Chondrocyte (in vitro differentiated cells): ENCODE measurements around the gene GRM8. TPM values are rescaled to one million over a fixed set of nuclear protein-coding genes. Genes with fewer than 3 reads are reported as not detected.
"Not testable (repeated sequence)": the region's sequence is repeated elsewhere in the genome, so short reads cannot be mapped to it uniquely, and the experiment has no call there.

ENCODE experiments used
- DNase-seq: peaks from one replicate; pipeline ENCODE4 v3.0.0; 2021; ENCODE audit warnings: mixed read lengths, low spot score
- H3K27ac Mint-ChIP-seq: one replicate; pipeline ENCODE4 v1.8.0; 2021; ENCODE audit warnings: mild to moderate bottlenecking, moderate library complexity, mixed read lengths; ENCODE audit not compliant: unreplicated experiment
- H3K27me3 Mint-ChIP-seq: 2 replicates; pipeline ENCODE4 v1.8.0; 2021; ENCODE audit warnings: low read depth, mixed read lengths
- H3K36me3 Mint-ChIP-seq: 2 replicates; pipeline ENCODE4 v1.8.0; 2021; ENCODE audit warnings: low read depth, mixed read lengths
- H3K4me1 Mint-ChIP-seq: 2 replicates; pipeline ENCODE4 v1.8.0; 2021; ENCODE audit warnings: low read depth, mild to moderate bottlenecking, mixed read lengths
- H3K4me3 Mint-ChIP-seq: one replicate; pipeline ENCODE4 v1.8.0; 2021; ENCODE audit warnings: mild to moderate bottlenecking, moderate library complexity, mixed read lengths; ENCODE audit not compliant: unreplicated experiment
- H3K9me3 Mint-ChIP-seq: 2 replicates; pipeline ENCODE4 v1.8.0; 2021; ENCODE audit warnings: low read depth, mixed read lengths
- total RNA-seq: library from RNA; stranded (reverse); gene quantifications from 3 replicates; pipeline ENCODE4 v1.2.1, GENCODE V29; 2021
- TF ChIP-seq, protein P1 (sequence below): fragments of 200-600 bp; sonication (generic); IDR thresholded peaks from 2 replicates; pipeline ENCODE4 v1.5.0; 2021; ENCODE audit warnings: antibody characterized with exemption, mild to moderate bottlenecking, moderate library complexity

Gene GRM8
- total RNA-seq, 1 donor from 2014 or later = not detected

DNA sequence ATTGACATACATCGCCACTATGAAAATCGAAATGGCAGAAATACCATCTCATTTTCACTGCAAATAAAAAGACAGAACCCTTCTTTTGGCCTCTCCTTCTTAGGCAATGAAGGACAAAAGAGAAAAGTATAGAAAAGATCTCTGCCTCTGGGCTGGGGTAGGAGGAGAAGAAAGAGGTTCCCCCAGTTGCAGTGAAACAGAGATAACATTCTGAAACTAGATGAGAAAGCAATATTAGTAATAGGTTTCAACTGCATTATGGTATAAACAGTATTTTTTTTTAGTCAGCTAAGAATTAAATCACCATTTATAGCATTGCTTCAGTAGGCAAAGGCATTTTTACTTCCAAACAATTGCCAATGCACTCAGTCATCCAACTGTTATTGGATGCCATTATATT, 347.5 kb downstream of the GRM8 start:
- not testable (repeated sequence) for H3K27ac Mint-ChIP-seq, H3K4me3 Mint-ChIP-seq, H3K36me3 Mint-ChIP-seq

DNA sequence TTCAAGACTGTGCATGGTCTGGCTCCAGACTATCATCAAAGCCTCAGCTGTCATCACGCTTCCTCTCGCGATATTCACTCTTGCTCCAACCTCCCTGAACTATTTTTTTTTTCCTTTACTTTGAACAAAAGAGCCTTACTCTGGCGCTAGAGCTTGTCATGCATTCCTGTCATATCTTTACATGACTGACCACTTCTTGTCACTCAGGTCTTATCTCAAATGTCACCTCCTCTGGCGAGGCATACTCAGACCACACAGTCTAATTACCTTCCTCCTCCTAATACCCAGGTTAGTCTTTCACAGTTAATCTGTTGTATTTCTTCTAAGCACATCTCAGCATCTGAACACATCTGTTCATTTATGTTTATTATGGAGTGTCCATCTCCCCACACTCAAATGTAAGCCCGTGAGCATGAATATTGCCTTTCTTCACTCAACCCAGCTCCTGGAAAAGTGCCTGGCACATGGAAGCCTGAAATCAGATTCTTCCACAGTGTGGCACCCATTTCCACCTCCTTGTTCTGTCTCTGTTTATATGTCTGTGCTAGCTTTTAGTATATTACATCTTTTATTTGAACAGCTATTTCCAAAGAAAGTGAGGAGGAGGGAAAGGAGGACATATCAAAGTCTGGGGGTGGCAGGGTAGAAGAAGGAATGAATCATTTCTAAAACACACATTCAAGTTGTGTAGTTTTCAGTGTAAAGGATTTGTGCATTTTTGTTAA, 351.5 kb downstream of the GRM8 start:
- H3K4me1 Mint-ChIP-seq, H3K27ac Mint-ChIP-seq, DNase-seq, H3K4me3 Mint-ChIP-seq, H3K36me3 Mint-ChIP-seq, H3K9me3 Mint-ChIP-seq: not testable (repeated sequence)
- H3K27me3 Mint-ChIP-seq = peaks cover 35% of the 10 kb centered on the region

More for the DNA sequence above, 347.5 kb downstream of the GRM8 start:
- H3K9me3 Mint-ChIP-seq, H3K4me1 Mint-ChIP-seq, DNase-seq: not testable (repeated sequence)
- H3K27me3 Mint-ChIP-seq = peaks cover 22% of the 10 kb centered on the region

DNA sequence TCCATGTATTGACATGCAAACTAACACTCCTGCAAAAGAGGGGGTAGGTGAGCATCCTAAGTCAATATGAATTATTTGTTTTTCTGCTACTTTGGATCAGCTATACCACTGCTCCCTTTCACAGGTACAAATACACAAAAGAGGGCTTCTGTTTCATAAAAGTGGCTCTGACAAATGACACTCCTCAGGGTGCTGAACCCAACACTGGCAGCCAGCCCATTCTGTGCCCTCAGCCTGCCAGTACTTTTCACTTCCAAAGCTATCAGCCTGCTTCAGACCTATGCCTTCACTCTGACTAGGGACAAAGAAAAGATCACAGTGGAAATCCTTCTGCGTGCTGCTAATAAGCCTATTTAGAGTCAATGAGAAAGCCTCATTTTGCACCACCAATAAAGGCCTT, 364.8 kb downstream of the GRM8 start:
- not testable (repeated sequence) for H3K9me3 Mint-ChIP-seq, H3K4me3 Mint-ChIP-seq, H3K4me1 Mint-ChIP-seq, H3K27me3 Mint-ChIP-seq, DNase-seq, H3K36me3 Mint-ChIP-seq, H3K27ac Mint-ChIP-seq

DNA sequence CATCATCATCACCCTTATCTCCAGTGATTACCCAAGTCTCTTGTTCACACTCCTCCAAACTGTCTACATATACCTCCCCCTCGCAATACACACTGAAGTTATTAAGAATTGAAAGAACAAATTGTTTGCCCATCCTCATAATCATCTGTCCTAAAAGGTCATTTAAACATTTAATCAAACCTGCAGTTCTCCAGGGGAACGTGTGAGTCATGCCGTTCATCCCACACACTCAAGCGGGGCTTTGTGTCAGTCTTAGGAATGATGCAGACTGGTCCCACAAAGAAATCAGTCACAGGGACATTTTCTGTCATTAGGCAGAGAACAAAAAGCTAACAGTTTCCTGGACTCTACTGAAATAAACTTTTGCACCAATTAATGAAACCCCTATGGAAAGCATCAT, 365.2 kb downstream of the GRM8 start:
- not testable (repeated sequence) for H3K4me1 Mint-ChIP-seq, H3K27me3 Mint-ChIP-seq, DNase-seq, H3K27ac Mint-ChIP-seq, H3K9me3 Mint-ChIP-seq, H3K36me3 Mint-ChIP-seq, H3K4me3 Mint-ChIP-seq

DNA sequence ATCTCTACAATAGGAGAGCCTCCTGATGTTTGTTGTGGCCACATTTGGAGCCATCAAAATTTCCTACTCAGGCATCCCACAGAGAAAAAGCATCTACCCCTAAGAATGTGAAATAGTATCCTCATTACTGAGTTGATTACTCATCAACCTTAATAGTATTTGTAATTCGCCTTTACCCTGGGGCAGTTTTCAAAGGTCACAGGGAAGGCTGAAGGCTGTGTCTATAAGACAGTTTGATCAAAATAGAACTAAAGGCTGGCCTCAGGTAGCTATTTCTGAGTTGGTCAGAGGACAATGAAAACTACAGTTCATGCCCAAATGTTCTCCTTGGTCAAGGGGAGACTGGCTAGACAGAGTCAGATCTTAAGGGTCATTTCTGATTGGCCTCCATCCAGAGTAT, 370.0 kb downstream of the GRM8 start:
- not testable (repeated sequence) for H3K9me3 Mint-ChIP-seq, H3K4me3 Mint-ChIP-seq, H3K27ac Mint-ChIP-seq, H3K27me3 Mint-ChIP-seq, H3K4me1 Mint-ChIP-seq, DNase-seq, H3K36me3 Mint-ChIP-seq

DNA sequence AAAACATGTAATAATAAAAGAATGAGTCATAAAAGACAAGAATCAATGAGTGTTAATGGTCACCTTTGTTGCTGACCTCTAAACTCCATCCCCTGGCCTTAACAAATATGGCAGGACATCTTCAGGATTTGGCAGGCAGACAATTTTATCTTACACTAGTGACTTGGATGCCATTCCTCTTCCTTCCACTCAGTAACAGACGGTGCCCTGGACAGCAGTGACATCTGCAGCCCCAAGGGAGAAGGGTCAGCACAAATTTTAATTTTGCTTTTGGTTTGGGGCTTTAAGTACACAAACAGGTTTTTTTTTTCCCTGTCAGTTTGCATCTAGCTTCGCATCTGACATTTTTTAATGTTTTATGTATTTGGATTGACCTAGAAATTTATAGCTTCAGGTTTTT, 370.8 kb downstream of the GRM8 start:
- not testable (repeated sequence) for H3K27ac Mint-ChIP-seq, H3K9me3 Mint-ChIP-seq, H3K4me1 Mint-ChIP-seq

DNA sequence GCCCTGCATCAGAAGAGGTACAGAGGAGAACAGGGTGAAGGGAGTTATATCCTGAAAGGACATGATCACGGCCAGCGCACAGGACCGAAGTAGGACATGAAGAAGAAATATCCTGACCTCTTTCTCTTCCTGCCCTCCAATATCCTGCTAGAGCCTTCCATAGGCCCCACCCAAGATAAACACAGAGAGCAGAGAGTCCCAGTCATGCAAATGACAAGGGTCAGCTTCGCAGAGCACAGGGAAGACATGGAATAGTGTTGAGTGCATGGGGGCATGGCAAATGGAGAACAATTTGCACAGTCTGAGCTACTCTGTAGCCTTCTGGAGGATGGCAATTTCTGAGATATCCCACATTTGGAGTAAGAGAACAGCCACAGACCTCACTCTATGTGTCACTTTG, 371.4 kb downstream of the GRM8 start:
- H3K4me1 Mint-ChIP-seq = no peaks in the 10 kb centered on the region
- no peaks in the 10 kb centered on the region for H3K9me3 Mint-ChIP-seq
- H3K4me3 Mint-ChIP-seq = no peak overlapping the region
- no peak overlapping the region for H3K27ac Mint-ChIP-seq
- DNase-seq = no peak
- TF ChIP-seq, protein P1, sequence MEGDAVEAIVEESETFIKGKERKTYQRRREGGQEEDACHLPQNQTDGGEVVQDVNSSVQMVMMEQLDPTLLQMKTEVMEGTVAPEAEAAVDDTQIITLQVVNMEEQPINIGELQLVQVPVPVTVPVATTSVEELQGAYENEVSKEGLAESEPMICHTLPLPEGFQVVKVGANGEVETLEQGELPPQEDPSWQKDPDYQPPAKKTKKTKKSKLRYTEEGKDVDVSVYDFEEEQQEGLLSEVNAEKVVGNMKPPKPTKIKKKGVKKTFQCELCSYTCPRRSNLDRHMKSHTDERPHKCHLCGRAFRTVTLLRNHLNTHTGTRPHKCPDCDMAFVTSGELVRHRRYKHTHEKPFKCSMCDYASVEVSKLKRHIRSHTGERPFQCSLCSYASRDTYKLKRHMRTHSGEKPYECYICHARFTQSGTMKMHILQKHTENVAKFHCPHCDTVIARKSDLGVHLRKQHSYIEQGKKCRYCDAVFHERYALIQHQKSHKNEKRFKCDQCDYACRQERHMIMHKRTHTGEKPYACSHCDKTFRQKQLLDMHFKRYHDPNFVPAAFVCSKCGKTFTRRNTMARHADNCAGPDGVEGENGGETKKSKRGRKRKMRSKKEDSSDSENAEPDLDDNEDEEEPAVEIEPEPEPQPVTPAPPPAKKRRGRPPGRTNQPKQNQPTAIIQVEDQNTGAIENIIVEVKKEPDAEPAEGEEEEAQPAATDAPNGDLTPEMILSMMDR = no peak
- no peaks in the 10 kb centered on the region for H3K36me3 Mint-ChIP-seq
- no peaks in the 10 kb centered on the region for H3K27me3 Mint-ChIP-seq

More for the DNA sequence above, 370.8 kb downstream of the GRM8 start:
- H3K36me3 Mint-ChIP-seq, H3K27me3 Mint-ChIP-seq, H3K4me3 Mint-ChIP-seq, DNase-seq: not testable (repeated sequence)
- TF ChIP-seq, protein P1 = peak; percentile 21

DNA sequence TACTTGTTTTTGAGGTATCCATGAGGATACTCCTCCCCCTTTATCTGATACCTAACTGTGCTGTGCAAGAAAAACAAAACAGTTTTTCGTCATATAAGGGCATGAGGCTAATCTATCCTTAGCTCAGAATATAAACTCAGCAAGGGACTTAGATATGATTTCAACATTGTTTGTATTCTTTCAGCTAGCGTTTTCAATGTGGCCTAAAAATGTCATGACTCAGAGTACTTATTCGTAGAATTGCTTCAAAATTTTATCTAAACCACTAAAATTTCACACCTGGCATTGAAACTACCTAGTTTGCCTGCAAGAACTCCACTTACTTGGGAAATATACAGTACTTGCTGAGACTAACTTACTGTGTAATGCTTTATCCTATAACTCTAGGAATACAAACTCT, 376.2 kb downstream of the GRM8 start:
- not testable (repeated sequence) for H3K27ac Mint-ChIP-seq, H3K4me1 Mint-ChIP-seq, H3K36me3 Mint-ChIP-seq, DNase-seq, H3K9me3 Mint-ChIP-seq, H3K27me3 Mint-ChIP-seq, H3K4me3 Mint-ChIP-seq
